GM18951 (cell line): ENCODE measurements around the gene HOXB5.

Experiments
- POLR2A ChIP-seq: IDR thresholded peaks from 4 replicates; pipeline ENCODE4 v1.6.1; 2011; ENCODE audit warnings: mild to moderate bottlenecking; ENCODE audit not compliant: insufficient read length, insufficient read depth; ENCODE audit errors: extremely low read depth
- in situ Hi-C: fragments of 300-500 bp; cut with MboI; formaldehyde crosslinking; loops from one replicate; pipeline ENCODE4 v1.12.0; 2022; ENCODE audit warnings: low sequenced_read_pairs, mixed read lengths, inconsistent platforms; ENCODE audit not compliant: unreplicated experiment

The HOXB5 gene

DNA sequence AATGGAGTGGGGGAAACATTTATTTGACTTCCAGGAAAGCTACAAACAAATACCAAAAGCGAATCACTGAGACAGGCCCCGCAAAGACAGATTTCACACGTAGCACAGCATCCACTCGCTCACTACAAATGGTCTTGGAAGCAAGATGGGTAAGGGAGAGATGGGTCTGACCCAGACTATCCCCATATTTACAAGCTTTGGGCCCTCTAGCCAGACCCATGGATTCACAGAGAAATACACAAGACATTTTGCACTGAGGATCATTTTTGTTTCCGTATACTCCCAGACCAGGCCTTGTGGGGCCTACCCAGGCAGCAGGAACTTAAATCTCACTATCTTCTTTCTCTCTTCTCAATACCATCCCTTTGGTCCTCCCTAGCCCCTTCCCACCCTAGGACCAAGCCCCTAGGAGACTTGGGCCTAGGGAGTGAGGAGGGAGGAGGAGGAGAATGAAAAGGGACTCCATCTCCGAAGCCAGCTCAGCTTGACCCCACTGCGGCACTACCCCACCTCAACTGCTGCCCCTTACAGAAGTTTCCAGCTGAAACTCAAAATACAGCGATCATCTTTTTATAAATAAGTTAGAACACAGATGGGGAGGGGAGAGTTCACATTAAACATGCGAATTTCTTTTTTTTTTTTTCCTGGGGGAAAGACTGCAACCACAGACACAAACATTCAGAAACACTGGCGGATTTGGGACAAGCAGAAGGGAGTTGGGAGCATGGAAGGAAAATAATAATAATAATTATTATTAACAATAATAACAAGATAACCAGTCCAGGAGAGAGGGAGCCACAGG lies 2.1 kb downstream of the HOXB5 start:
- no peak for TF ChIP-seq POLR2A
- in situ Hi-C loops, result no loop called here

GRCh38 chr17:48590607-48591161 lies 2.9 kb downstream of the HOXB5 start:
- in situ Hi-C loops, result no loop called here
- TF ChIP-seq POLR2A, result no peak

- in situ Hi-C loops, result no loop called here
- no peak for TF ChIP-seq POLR2A
These were observed 3.6 kb downstream of the HOXB5 start, which contains the start of gene HOXB3 for GRCh38 chr17:48589831-48590606. Gene HOXB3 (minus strand): TSS chr17:48590241. CDS start chr17:48552474, 37,767 bp downstream.

GRCh38 chr17:48589060-48589830 lies 4.3 kb downstream of the HOXB5 start:
- TF ChIP-seq POLR2A, result no peak
- in situ Hi-C loops, result no loop called here

DNA sequence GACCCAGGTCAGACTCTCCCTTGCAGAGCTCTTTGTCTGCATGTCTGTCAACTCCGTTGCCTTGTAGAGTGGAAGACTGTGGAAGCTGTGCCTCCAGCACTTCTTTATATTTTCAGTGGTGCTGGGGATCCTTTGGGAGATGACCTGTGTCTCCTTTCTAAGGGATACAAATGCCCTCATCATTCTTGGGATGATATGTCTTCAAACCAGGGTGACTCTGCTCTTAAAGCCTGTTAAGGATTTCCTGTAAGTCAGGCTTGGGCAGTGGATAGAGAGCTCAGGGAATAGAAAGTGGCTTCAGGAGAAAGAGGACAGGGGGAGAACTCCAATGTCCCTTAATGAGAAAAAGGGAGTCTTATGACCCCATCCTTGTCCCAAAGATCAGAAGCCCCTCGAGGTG lies 5.1 kb downstream of the HOXB5 start:
- in situ Hi-C loops, result no loop called here
- no peak for TF ChIP-seq POLR2A

- no peak for TF ChIP-seq POLR2A
- in situ Hi-C loops, result no loop called here
These were observed 5.5 kb downstream of the HOXB5 start for GRCh38 chr17:48588074-48588415.

DNA sequence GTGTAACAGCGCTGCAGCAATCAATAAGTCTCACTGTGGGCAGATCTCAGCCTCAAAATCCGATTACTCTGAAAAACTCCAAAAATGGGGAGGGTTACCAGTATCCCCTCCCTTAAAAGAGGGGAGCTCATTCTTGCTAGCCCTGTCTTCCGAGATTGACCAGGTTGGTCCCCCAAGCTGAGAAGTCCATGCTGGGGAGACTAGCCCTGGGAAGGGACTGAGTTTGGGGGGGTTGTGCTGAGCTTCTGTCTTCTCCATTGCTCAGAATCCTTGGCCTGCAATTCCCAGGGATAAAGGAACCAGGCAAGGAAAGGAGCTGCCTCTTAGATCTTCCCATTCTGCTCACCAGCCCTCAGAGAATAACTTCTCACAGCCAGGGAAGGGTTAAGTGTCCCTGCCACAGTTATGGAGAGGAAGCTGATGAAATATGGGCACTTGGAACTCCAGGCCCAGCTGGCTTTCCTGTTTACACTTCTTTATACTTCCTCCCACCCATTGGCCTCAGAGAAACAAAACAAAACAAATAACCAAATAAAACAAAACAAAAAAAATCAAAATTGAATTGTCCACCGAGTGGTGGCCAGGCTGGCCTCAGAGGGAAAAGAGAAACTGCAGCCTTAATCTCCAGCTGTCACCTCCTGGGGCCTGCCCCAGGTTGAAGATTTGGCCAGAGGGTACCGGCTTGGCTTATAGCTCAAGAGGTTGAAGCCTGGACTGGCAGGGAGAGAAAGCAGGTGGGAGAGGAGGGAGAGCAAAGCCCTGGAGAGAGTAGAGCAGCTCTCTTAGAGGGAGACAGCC lies 6.1 kb downstream of the HOXB5 start:
- in situ Hi-C loops, result no loop called here
- no peak for TF ChIP-seq POLR2A

GRCh38 chr17:48586355-48587258 lies 7.0 kb downstream of the HOXB5 start:
- peak; percentile 25 for TF ChIP-seq POLR2A
- in situ Hi-C loops, result no loop called here

DNA sequence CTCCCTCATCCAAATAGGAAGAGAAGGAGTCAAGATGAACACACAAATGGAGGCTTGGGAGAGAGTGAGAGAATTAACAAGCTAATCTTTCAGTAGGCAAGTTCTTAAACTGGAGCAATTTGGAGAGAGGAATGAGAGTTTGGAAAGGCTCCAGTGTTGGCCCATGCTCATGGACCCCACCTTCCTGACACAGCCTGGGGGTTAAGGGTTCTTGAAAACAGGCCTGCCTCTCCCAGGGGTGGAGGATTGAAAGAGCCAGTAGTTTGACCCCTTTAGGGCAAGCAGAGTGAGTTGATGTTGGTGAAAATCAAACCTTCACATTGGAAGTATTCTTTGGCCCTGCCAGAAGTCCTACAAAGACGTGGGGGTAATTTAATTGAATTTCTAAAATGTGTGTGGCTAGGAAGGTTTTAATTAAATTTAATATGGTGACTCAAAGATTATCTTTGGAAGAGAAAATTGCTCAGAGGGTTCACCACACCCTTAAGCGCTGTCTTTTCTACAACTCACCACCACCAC lies 9.3 kb downstream of the HOXB5 start:
- TF ChIP-seq POLR2A, result no peak
- in situ Hi-C loops, result no loop called here

DNA sequence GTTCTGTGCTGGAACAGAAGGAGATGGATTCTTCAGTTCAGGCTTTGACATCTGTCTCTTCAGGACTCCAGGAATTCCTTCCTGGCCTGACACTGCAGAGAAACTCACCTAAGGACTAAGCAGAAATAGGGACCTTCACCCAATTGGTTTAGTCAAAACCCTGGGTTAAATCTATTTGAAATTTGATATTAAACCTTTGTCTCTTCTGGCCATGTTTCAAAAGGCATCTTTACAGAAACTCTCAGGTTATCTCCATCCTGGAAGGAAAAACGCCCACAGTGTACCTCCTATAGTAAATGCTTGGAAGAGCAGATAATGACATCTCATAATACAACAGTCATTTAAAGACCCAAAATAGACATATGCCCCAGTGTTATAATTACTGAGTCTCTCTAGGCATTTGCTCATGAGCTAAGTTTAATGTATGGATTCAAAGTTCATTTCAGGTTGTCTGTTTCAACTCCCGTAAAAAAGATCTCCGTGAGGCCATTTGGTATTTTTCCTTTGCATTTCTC lies 9.8 kb downstream of the HOXB5 start:
- in situ Hi-C loops, result no loop called here
- TF ChIP-seq POLR2A, result no peak

- no peak for TF ChIP-seq POLR2A
- in situ Hi-C loops, result no loop called here
These were observed 10.9 kb downstream of the HOXB5 start for GRCh38 chr17:48582750-48583069.
